Limb (tissue), 2 donors: ENCODE data around the gene SLC12A4.
"Not testable (repeated sequence)": the region's sequence is repeated elsewhere in the genome, so short reads cannot be mapped to it uniquely, and the experiment has no call there.

Experiments used
- DNase-seq, 2 donors: peaks; one replicate each; pipeline ENCODE4 v3.0.0-alpha.2; 2016; ENCODE audit errors: extremely low spot score in 2 of 2

The SLC12A4 gene

GRCh38 chr16:67988675-67989074 is 20.2 kb upstream of the SLC12A4 start:
- no peak for DNase-seq

GRCh38 chr16:67987460-67988160 is 19.2 kb upstream of the SLC12A4 start:
- DNase-seq, result no peak

DNA sequence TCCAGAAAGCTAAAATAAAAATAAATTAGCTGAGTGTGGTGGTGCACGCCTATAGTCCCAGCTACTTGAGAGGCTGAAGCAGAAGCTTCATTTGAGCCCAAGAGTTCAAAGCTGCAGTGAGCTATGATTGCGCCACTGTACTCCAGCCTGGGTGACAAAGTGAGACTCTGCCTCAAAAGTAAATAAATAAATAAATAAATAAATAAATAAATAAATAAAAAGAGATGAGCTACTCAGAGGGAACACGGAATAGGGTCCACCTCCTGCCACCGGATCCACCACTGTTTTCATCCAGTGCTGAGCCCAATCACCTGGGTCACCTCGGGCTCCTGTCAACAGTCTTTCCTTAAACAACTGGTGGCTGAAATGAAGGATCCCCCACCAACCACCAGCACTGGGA is 18.5 kb upstream of the SLC12A4 start:
- no peak for DNase-seq

DNA sequence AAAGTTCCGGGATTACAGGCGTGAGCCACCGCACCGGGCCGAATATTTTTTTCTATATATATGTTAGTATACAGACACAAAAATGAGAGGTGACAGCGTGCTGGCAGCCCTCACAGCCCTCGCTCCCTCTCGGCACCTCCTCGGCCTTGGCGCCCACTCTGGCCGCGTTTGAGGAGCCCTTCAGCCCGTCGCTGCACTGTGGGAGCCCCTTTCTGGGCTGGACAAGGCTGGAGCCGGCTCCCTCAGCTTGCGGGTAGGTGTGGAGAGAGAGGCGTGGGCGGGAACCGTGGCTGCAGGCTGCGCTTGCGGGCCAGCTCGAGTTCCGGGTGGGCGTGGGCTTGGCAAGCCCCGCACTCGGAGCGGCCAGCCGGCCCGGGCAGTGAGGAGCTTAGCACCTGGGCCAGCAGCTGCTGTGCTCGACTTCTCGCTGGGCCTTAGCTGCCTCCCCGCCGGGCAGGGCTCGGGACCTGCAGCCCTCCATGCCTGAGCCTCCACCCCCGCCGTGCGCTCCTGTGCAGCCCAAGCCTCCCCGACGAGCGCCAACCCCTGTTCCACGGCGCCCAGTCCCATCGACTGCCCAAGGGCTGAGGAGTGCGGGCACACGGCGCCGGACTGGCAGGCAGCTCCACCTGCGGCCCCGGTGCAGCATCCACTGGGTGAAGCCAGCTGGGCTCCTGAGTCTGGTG is 13.7 kb upstream of the SLC12A4 start:
- DNase-seq, result no peak

- no peak for DNase-seq
These were observed 11.7 kb upstream of the SLC12A4 start, which contains the start of gene DPEP3 for GRCh38 chr16:67979955-67980678. Gene DPEP3, minus strand, starts transcription at chr16:67980499. Its CDS starts 119 bp downstream, at chr16:67980380.

DNA sequence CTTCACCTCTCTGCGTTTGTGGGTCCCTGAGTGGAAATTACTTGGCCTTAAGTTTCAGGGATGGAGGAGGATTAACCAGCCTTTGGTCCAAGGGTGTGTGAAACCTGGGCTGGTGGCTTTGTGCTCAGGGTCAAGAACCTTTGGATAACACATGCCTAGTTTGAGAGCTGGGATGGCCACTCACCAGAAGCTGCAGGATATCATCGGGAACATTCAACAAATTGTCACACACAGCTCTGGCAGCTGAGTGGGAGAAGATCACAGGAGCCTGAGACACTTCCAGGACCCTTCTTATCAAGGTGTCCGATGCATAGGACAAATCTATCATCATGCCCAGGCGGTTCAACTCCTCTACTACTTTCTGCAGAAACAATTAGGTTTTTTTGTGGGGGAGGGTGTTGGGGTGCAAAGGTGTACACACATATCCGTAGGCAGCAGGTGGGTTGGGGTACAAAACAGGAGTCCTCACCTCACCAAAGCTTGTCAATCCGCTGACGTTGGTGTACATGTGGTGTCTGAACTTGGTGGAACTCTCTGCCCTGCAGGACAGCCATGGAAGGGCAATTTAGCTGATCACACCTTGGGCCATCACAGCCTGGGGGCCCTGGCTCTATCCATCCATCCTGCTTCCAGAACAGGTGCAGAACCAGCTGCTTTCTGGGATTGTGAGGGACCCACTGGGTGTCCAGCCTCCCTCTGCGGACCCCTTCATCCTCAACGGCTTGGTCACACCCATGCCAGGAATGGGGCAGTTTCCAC is 9.2 kb upstream of the SLC12A4 start:
- no peak for DNase-seq

DNA sequence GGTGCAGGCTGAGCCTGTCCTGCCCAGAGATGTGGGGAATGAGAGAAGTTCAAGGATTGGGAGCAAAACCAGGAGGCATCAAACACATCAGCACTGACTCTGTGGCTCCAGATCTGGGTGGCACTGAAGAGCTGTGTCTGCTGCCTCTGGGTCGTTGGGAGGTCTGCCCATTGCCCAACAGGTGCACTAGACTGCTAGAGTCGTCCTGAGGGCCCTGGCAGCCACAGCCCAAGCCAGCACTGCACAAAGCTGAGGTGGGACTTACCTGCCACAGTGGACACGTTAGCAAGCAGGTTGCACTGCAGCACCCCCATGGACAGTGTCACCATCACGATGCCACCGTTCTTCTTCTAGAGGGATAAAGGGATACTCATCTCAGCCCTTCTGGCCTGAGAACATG is 8.6 kb upstream of the SLC12A4 start:
- no peak for DNase-seq

GRCh38 chr16:67976205-67976604 is 7.8 kb upstream of the SLC12A4 start:
- no peak for DNase-seq

DNA sequence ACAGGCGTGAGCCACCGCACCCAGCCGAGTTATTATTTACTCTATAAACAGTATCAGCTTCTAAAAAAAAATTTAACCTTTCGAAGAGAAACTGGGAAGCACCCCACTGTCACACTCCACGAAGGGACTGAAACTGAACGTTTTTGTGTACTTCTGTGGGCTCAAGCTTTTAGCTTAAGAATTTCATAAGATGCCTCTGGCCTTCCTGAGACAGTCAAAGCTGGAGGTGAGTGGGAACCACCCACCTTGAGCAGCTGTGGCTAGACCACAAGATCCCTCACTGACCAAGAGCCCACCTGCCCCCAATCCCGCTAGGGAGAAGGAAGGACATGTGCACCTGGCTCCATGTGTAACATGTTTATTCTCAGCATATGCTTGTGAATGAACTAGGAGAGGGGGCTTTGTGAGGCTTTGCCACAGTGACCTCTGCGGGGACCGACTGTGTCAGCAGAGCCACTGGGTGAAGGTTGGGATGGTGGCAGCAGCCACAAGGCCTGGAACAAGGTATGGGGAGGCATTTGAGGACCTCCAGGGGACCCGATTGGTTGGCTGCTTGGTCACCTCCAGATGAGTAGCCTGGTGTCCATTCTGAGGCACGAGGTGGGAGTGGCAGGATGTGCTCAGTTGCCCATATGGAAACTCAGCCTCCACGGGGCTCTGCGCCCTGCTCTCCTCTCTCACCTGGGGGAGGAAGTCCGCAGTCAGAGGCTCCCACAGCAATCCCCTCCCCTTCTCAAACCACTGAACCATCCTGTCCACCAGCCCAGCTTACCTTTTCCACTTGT is 7.1 kb upstream of the SLC12A4 start:
- DNase-seq, result no peak

DNA sequence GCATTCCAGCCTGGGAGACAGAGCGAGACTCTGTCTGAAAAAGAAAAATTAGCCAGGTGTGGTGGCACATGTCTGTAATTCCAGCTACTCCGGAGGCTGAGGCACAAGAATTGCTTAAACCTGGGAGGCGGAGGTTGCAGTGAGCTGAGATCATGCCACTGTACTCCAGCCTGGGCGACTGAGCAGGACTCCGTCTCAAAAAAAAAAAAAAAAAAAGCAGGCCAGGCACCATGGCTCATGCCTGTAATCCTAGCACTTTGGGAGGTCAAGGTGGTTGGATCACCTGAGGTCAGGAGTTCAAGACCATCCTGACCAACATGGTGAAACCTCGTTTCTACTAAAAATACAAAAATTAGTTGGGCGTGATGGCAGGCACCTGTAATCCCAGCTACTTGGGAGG is 3.8 kb upstream of the SLC12A4 start:
- DNase-seq, result not testable (repeated sequence)

- DNase-seq, result no peak
These were observed 2.7 kb upstream of the SLC12A4 start for GRCh38 chr16:67971111-67971510.

- DNase-seq, result no peak
These were observed 1.0 kb upstream of the SLC12A4 start for GRCh38 chr16:67969254-67970039.

DNA sequence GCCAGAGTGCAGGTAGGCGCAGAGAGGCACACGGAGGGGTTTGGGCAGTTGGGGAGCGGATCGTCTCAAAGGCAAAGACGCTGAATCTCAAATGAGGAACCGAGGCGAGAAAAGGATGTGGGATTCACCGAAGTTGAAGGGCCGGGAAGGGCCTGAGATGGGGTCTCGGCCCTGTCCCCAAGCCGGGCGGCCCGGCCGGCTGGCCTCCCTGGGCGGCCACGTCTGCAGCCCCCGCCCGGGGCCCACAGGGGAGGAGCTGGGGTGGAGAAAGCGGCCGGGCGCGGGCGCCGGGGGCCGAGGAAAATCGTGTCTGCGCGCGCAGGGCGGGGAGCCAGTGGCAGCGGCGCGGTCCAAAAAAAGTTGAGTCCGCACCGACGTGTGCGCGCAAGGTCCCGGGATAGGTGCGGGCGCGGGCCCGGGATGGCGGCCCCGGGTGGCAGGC is 458 bp downstream of the SLC12A4 start:
- peak in 1 of 2 donors; percentile 79 for DNase-seq

- DNase-seq, result no peak
These were observed 1.1 kb downstream of the SLC12A4 start for GRCh38 chr16:67967183-67967957.

DNA sequence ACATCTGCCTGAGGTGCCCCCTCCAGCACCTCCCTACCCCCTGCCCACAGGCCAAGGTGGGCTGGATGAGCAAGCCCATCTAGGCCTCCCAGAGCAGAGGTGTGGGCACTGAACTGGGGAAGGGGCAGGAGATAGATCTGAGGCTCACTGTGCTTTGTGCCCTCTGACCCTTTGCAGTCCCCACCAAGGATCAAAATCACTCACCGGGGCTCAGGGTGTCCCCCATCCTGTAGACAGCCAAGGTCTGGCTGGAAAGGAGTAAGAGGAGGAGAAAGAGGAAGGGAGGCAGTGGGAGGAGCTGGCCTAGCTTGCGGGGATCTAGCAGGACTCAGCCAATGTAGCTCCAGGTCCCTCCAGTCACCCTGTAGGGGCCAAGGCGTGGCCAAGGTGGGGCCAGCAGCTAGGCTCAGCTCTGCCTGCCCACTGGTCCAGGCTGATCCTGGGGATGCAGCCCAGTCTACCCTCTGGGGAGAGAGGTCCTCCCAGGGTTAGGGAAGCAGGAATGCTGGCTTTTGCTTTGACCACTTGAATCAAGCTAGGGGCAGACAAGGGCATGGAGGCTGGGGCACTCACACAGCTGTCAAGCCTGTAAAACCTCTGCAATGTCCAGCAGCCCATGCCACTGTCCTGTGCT is 1.8 kb downstream of the SLC12A4 start:
- no peak for DNase-seq

DNA sequence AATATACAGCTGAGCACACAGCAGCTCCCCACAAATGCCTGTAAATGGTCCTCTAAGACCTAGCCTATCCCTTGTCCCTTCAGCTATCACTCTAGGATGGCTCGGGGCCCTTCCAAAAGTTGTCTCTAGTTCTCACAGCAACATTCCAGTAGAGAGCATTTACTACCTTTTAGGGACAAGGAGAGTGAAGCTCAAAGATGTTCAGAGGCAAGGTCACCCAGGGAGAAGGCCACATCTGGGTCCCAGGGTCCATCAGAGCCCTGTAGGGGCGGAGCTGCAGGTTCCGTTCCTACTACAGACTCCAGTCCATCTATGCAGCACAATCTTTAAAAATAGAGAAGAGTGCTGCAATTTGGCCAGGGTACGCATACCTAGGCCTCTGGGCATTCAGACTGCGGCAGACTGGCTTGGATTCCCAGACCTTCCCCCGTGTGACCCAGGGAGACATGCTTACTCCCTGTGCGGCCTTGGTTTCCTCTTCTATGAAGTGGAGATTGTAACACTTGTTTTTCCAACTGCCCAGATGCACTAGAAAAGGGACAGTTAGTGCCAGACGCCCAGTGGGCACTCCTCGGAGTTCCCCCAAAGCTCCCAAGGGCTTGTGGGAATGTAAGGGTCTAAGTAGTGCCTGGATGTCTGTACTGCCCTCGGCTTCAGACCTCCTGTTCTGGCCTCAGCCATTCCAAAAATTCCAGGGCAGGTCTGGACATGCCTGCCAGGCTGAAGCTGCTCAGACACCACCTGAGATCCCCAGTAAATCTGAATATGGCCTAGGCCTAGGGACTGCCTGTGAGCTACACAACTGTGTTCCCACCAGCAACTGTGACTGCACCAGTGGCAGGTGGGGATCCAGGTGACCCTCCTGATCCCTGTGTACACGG is 2.5 kb downstream of the SLC12A4 start:
- no peak for DNase-seq

DNA sequence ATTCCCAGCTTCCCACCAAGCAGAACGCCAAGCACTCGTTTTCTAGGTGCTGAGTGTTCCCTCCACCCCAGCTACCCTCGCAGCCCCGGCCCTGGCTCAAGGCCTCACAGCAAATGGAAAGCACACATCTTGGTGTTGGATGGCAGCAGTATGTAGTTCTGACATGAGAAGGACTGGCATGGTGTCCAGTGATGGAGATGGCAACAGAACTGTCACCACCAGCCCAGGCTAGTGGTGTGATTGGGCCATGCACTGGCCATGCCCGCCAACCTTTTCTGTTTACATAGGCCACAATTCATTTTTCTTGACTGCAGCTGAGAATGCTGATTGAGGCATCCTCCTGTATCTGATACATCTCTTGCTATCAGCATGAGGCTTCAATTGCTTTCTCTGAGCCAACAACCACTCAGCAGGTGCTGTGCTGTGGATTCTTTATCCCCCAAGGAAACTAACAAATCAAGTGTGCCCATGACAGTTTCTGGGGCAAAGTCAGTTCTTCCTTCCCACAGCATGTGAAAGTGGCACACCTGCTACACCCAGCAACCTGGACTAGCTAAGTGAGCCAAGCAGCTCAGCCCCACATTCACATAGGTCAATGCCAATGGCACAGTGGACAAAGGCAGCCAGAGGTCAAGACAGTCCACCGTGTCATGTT is 3.8 kb downstream of the SLC12A4 start:
- DNase-seq, result no peak
